GM12801 (cell line): ENCODE data around the gene PARD3.

Source experiments
- TF ChIP-seq, protein P1 (sequence below): IDR thresholded peaks from one replicate; pipeline ENCODE4 v1.5.1; 2011; ENCODE audit warnings: control low read depth; ENCODE audit not compliant: insufficient read length; ENCODE audit errors: extremely low read depth

The PARD3 gene

DNA sequence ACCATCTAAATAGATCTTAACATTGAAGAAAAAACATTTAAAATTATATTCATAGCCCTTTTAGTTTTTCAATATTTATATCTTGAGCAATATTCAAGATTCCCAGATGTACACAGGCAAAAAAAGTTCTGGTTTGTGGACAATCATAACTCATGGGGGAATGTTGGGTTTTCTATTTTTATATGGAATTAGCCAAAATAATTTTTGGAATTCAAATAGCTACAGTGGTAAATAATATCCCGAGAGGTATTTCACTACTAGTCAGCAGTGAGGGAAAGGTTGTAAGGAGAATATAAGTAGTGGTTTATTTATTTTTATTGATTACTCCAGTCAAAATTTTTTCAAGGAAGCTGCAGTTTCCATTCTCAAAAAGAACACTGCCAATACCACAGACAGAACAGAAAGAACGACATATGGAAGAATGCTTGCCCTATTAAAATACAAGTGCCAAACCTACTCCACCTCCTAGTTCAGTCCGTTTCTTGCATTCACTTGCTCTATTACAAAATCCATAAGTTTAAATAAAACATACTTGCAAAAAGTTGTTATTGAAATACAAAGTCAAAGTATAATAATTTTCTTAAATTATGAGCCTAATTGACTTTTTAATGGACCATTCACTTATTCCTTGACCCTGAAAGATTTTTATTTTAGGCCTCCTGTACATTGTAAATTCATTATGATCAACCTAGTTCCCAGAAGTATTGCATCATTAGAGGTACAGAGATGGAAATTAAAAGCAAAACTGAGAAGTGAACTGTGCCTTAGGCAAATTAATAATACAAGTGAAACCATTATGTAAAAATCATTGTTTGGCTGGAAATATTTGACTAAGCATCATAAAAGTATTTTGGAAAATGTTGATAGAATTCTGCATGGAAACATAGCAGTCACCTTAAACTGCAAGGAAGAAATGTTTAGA, 533.2 kb downstream of the PARD3 start:
- TF ChIP-seq, protein P1, sequence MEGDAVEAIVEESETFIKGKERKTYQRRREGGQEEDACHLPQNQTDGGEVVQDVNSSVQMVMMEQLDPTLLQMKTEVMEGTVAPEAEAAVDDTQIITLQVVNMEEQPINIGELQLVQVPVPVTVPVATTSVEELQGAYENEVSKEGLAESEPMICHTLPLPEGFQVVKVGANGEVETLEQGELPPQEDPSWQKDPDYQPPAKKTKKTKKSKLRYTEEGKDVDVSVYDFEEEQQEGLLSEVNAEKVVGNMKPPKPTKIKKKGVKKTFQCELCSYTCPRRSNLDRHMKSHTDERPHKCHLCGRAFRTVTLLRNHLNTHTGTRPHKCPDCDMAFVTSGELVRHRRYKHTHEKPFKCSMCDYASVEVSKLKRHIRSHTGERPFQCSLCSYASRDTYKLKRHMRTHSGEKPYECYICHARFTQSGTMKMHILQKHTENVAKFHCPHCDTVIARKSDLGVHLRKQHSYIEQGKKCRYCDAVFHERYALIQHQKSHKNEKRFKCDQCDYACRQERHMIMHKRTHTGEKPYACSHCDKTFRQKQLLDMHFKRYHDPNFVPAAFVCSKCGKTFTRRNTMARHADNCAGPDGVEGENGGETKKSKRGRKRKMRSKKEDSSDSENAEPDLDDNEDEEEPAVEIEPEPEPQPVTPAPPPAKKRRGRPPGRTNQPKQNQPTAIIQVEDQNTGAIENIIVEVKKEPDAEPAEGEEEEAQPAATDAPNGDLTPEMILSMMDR = no peak

DNA sequence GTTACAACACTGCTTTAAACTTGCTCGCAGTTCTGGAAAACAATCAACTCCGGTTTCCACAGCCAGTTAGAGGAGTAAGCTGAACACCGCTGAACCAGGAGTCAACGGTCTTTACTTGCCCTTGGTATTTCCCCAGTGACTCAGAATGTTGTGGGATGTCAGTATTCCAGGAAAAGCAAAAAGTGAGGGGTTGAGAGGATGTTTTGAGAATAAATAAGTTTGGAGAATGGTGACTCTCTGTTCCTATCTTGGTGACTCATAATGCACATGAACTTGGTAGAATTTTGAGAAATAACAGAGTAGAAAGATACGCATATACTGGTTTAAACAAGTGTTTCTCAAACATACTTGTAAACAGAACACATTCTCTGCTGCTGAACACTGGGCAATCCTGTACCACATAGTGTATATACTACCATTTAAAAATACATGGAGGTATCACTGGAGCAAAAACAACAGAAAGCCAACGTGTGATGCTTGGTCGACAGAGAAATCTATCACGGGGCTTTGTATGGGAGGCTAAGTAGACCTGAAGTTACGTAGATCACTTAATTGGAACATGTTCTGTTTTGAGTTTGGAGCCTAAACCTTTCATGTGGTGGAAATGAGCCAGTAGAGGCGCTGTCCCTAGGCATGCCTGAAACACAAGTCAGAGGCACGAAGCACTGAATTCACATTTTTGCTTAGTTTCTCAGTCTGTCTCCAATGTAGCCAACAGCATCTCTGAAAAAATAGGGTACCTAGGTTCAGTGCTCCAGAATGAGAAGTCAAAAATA, 534.3 kb downstream of the PARD3 start:
- TF ChIP-seq, protein P1 = no peak

DNA sequence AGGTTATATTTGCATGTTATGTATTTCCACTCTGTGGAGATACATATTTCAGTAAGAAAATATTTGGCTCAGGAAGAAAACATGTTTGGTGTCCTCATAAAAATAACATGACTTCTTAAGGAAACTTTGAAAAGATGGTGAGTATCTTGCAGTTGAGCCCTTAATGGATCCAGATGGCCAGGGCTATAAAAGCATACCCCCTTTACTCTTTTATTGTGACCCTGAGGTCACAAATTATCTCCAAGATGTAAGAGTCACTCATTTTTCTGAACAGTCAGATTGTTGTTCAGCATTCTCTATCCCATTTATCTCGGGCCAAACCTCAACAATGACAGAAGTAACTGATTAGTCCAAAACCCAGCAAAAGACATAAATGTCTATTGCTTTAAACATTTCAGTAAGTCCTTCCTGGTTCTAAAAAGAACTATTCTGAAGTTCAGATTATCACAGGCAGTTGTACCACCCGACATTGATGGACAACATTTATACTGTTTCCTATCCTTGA, 539.4 kb downstream of the PARD3 start:
- TF ChIP-seq, protein P1 = no peak

DNA sequence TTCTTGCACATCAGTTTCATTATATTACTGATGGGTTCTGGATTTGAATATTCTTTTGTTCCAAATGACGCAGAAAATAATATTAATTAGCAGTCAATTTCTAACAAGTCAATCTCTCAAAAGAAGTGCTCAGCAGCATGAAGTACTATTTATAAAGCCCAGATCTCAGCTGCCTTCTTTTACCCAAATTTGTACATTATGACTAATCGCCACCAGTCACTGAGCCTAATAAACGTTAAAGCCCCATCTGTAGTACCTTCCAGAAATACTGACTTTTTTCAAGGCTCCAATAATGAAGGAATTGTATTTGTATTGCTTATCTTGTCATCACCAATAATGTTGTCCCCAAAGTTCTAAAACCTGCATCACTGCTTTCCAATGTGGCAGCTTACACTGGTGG, 540.2 kb downstream of the PARD3 start:
- TF ChIP-seq, protein P1 = no peak

DNA sequence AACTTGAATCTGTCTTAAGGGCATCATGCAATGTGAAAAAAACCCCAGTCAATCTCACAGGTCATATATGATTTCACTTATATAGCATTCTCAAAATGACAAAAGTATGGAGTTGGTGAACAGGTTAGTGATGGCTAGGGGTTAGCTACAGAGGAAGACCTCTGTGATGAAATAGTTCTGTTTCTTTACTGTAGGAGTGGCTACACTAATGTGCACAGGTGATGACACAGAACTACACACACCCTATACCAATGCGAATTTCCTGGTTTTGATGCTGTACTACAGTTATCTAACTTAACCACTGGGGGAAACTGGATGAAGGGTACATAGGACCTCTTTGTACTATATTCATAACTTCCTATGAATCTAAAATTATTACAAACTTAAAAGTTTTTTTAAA, 541.8 kb downstream of the PARD3 start:
- TF ChIP-seq, protein P1 = no peak

DNA sequence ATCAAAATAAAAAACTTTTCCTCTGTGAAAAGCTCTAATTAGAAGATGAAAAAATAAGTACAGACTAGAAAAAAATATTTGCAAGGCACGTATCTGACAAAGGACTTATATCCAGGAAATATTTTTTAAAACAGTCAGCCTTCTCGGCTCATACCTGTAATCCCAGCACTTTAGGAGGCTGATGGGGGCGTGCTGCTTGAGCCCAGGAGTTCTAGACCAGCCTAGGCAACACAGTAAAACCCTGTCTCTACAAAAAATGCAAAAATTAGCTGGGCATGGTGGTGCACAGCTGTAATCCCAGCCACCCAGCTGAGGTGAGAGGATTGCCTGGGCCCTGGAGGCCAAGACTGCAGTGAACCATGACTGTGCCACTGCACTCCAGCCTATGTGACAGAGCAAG, 542.8 kb downstream of the PARD3 start:
- TF ChIP-seq, protein P1 = no peak

DNA sequence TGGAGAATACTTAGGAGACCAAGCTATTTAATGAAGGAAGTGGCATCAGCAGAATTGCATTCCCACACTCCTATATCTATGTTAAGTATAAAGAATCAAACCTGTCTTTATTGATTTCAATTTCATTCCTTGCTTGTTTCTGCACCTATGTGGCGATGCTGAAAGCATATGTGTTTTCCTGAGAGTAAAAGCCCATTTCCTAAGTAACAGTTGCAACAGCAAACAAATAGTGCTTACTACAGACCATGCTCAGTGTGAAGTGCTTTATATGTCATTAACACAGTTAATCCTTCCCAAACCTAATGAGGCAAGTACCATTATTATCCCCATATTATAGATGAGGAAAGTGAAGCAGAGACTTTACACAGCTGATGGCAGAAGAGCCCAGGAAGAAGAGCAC, 552.1 kb downstream of the PARD3 start:
- TF ChIP-seq, protein P1 = no peak
